Measurements from ENCODE around the gene NCK1.
A peak's percentile ranks its signal among the peaks of the same experiment; 100 is the strongest.

NCK1 gene

DNA sequence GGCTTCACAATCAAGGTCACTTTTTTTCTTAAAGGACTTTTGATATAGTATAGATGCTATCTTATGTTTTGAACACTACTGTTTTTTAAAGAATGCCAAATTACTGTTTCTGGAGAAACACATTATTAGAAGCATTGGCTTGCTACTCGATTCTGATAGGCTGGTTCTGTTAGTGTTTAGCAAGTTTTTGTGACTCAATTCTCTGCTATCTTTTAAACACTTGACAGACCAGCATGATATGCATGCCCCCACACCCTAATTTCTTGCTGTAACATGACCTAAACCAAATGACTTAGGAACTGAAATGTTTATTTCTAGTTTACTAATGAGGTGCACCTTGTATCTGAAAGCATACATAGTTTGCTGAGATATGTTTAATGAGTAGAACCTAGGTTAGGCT lies 90.3 kb downstream of the NCK1 start:
- TF ChIP-seq, protein P1, sequence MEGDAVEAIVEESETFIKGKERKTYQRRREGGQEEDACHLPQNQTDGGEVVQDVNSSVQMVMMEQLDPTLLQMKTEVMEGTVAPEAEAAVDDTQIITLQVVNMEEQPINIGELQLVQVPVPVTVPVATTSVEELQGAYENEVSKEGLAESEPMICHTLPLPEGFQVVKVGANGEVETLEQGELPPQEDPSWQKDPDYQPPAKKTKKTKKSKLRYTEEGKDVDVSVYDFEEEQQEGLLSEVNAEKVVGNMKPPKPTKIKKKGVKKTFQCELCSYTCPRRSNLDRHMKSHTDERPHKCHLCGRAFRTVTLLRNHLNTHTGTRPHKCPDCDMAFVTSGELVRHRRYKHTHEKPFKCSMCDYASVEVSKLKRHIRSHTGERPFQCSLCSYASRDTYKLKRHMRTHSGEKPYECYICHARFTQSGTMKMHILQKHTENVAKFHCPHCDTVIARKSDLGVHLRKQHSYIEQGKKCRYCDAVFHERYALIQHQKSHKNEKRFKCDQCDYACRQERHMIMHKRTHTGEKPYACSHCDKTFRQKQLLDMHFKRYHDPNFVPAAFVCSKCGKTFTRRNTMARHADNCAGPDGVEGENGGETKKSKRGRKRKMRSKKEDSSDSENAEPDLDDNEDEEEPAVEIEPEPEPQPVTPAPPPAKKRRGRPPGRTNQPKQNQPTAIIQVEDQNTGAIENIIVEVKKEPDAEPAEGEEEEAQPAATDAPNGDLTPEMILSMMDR (IDR thresholded peaks at IDR 0.05; ENCODE audit: low read depth, low read length, poor library complexity, severe bottlenecking) = no peak
- TF ChIP-seq EZH2phosphoT487 (IDR thresholded peaks at IDR 0.05; ENCODE audit: borderline replicate concordance, low read length) = no peak
- H3K4me2 ChIP-seq (ENCODE audit: low read length) = peak overlapping the region; percentile 13; the same call in 1 of the 2 replicates
- H3K9me2 ChIP-seq (replicated peaks; ENCODE audit: control insufficient read depth, low read length) = no peaks in the 10 kb centered on the region
- peaks cover 40% of the 10 kb centered on the region for H3K79me2 ChIP-seq (ENCODE audit: control insufficient read depth, low read length)
- no peaks in the 10 kb centered on the region for H3K27me3 ChIP-seq (ENCODE audit: control insufficient read depth, low read length)
- H3K27ac ChIP-seq (ENCODE audit: low read depth, low read length) = no peak overlapping the region
- H3K4me1 ChIP-seq (ENCODE audit: control insufficient read depth, low read length) = peaks cover 56% of the 10 kb centered on the region
- no peak overlapping the region for H3K4me3 ChIP-seq (ENCODE audit: low read length)
- no peaks in the 10 kb centered on the region for H4K20me1 ChIP-seq (ENCODE audit: control insufficient read depth, insufficient read depth, low read depth, low read length)
- peaks cover 14% of the 10 kb centered on the region for H3F3A ChIP-seq (ENCODE audit: control insufficient read depth, insufficient read depth)
- H3K9me3 ChIP-seq (ENCODE audit: control insufficient read depth, insufficient read depth, low read length) = no peaks in the 10 kb centered on the region
- peaks cover 10% of the 10 kb centered on the region for H3K36me3 ChIP-seq (ENCODE audit: control insufficient read depth, low read length)

- Histone ChIP-seq H3K9me2 (replicated peaks; ENCODE audit: control insufficient read depth, low read length) (no peaks in the 10 kb centered on the region), H3K27me3 (ENCODE audit: control insufficient read depth, low read length) (no peaks in the 10 kb centered on the region), H3K27ac (ENCODE audit: low read depth, low read length) (no peak overlapping the region), H3K4me3 (ENCODE audit: low read length) (no peak overlapping the region), H3F3A (ENCODE audit: control insufficient read depth, insufficient read depth) (peaks cover 7% of the 10 kb centered on the region; the same call in 1 of the 2 replicates), H3K79me2 (ENCODE audit: control insufficient read depth, low read length) (peaks cover 25% of the 10 kb centered on the region), H3K36me3 (ENCODE audit: control insufficient read depth, low read length) (peaks cover 6% of the 10 kb centered on the region), H3K4me1 (ENCODE audit: control insufficient read depth, low read length) (peaks cover 36% of the 10 kb centered on the region), H3K9me3 (ENCODE audit: control insufficient read depth, insufficient read depth, low read length) (no peaks in the 10 kb centered on the region), H3K4me2 (ENCODE audit: low read length) (no peak overlapping the region), H4K20me1 (ENCODE audit: control insufficient read depth, insufficient read depth, low read depth, low read length) (no peaks in the 10 kb centered on the region)
- TF ChIP-seq, protein P1 (IDR thresholded peaks at IDR 0.05; ENCODE audit: low read depth, low read length, poor library complexity, severe bottlenecking) = no peak
- no peak for TF ChIP-seq EZH2phosphoT487 (IDR thresholded peaks at IDR 0.05; ENCODE audit: borderline replicate concordance, low read length)
Observed at GRCh38 chr3:136954251-136954650, 92.2 kb downstream of the NCK1 start.

GRCh38 chr3:136954980-136955780 lies 93.2 kb downstream of the NCK1 start:
- TF ChIP-seq EZH2phosphoT487 (IDR thresholded peaks at IDR 0.05; ENCODE audit: borderline replicate concordance, low read length) = no peak
- TF ChIP-seq, protein P1 (IDR thresholded peaks at IDR 0.05; ENCODE audit: low read depth, low read length, poor library complexity, severe bottlenecking) = no peak
- Histone ChIP-seq H3K9me3 (ENCODE audit: control insufficient read depth, insufficient read depth, low read length) (no peaks in the 10 kb centered on the region), H3K27ac (ENCODE audit: low read depth, low read length) (no peak overlapping the region), H4K20me1 (ENCODE audit: control insufficient read depth, insufficient read depth, low read depth, low read length) (no peaks in the 10 kb centered on the region), H3F3A (ENCODE audit: control insufficient read depth, insufficient read depth) (no peaks in the 10 kb centered on the region), H3K36me3 (ENCODE audit: control insufficient read depth, low read length) (peaks cover 6% of the 10 kb centered on the region), H3K4me2 (ENCODE audit: low read length) (no peak overlapping the region), H3K27me3 (ENCODE audit: control insufficient read depth, low read length) (no peaks in the 10 kb centered on the region), H3K4me3 (ENCODE audit: low read length) (no peak overlapping the region), H3K4me1 (ENCODE audit: control insufficient read depth, low read length) (peaks cover 28% of the 10 kb centered on the region), H3K9me2 (replicated peaks; ENCODE audit: control insufficient read depth, low read length) (no peaks in the 10 kb centered on the region), H3K79me2 (ENCODE audit: control insufficient read depth, low read length) (peaks cover 22% of the 10 kb centered on the region)
